K562 (cell line): ENCODE data around the gene VTN. TPM values are rescaled to one million over a fixed set of nuclear protein-coding genes. Genes with fewer than 3 reads are reported as not detected.

Experiments used
- BCLAF1 ChIP-seq, 2 experiments: fragments of 450-650 bp in 1 of 2; IDR thresholded peaks; 2 replicates each; pipeline ENCODE4 v1.6.1; 2011 to 2017; ENCODE audit warnings: low read depth in 2 of 2, antibody characterized with exemption in 1 of 2, borderline replicate concordance in 1 of 2, low read length in 1 of 2, mild to moderate bottlenecking in 1 of 2, mixed read lengths in 1 of 2; ENCODE audit not compliant: control insufficient read depth in 1 of 2
- FOXK1 ChIP-seq: sonication (generic); formaldehyde crosslinking; IDR thresholded peaks from 2 replicates; pipeline ENCODE4 v1.8.0; 2022; ENCODE audit warnings: missing genetic modification reagents, mild to moderate bottlenecking, borderline replicate concordance
- FOXP1 ChIP-seq: sonication (generic); formaldehyde crosslinking; IDR thresholded peaks from 2 replicates; pipeline ENCODE4 v1.8.0; 2022; ENCODE audit warnings: mild to moderate bottlenecking, missing genetic modification reagents
- KDM2B ChIP-seq: fragments of 250-450 bp; sonication (Bioruptor Pico); IDR thresholded peaks from 2 replicates; pipeline ENCODE4 v1.8.0; 2021; ENCODE audit warnings: mild to moderate bottlenecking, moderate library complexity
- MGA ChIP-seq: fragments of 450-650 bp; IDR thresholded peaks from 2 replicates; pipeline ENCODE4 v1.6.1; 2016; ENCODE audit warnings: mild to moderate bottlenecking, moderate library complexity
- POU5F1 ChIP-seq: fragments of 150-350 bp; IDR thresholded peaks from 2 replicates; pipeline ENCODE4 v1.6.1; 2014; ENCODE audit warnings: borderline replicate concordance, low read length, low read depth, mild to moderate bottlenecking; ENCODE audit not compliant: partially characterized antibody
- SIN3A ChIP-seq, 2 experiments: fragments of 150-350 bp in 1 of 2; IDR thresholded peaks; 2 replicates each; pipeline ENCODE4 v1.6.1; 2011 to 2016; ENCODE audit warnings: borderline replicate concordance in 2 of 2, low read depth in 2 of 2, low read length in 2 of 2, mild to moderate bottlenecking in 2 of 2, moderate library complexity in 2 of 2; ENCODE audit not compliant: control insufficient read depth in 1 of 2
- SIX5 ChIP-seq, 2 experiments: IDR thresholded peaks; 2 replicates each; pipeline ENCODE4 v1.6.1; 2011; ENCODE audit warnings: low read length in 2 of 2, borderline replicate concordance in 1 of 2, low read depth in 1 of 2, mild to moderate bottlenecking in 1 of 2, moderate library complexity in 1 of 2; ENCODE audit not compliant: insufficient read depth in 1 of 2
- SPI1 ChIP-seq: IDR thresholded peaks from 2 replicates; pipeline ENCODE4 v1.6.1; 2011; ENCODE audit warnings: low read depth, low read length, control low read depth, borderline replicate concordance
- TBL1XR1 ChIP-seq, 2 experiments: IDR thresholded peaks; 2 replicates each; pipeline ENCODE4 v1.6.1; 2012; ENCODE audit warnings: improper control_type of control experiment in 2 of 2, low read length in 2 of 2, mild to moderate bottlenecking in 1 of 2
- polyA plus RNA-seq, 8 experiments: library from polyadenylated mRNA; depleted of rRNA in 4 of 8; stranded (reverse) in 5 of 8; unstranded in 3 of 8; fragments of >200 nt; fragmentation: Nextera tagmentation in 2 of 8; fragmentation: Illumina TruSeq in 1 of 8; extraction: Ambion mirVana in 2 of 8; extraction: Trizol in 1 of 8; gene quantifications; 2 replicates each; pipeline versions ENCODE4 v1.2.1 to v1.2.3, GENCODE V29; 2011 to 2014; ENCODE audit warnings: inconsistent platforms in 1 of 8, missing spikeins in 1 of 8
- total RNA-seq, 7 experiments: library from RNA; depleted of rRNA in 6 of 7; stranded (reverse); fragments of >200 nt in 6 of 7; fragmentation: Illumina TruSeq in 2 of 7; extraction: Trizol in 2 of 7; gene quantifications; 2 replicates each; pipeline versions ENCODE4 v1.2.1 to v1.2.3, GENCODE V29; 2011 to 2021; ENCODE audit warnings: low replicate concordance in 1 of 7

VTN gene
- total and polyA plus RNA-seq, 9 of the 15 experiments (the other 6 are each of a cell fraction or from before 2014, with no cell fraction given): 0.13 to 1.0 (median 0.29) TPM; not detected in 1

GRCh38 chr17:28357061-28357900 lies 12.8 kb downstream of the VTN start, which contains the start of gene POLDIP2 (continued):
- peak; percentile 17 to 50; a peak in 2 of 4 replicates for TF ChIP-seq SIX5 (IDR thresholded peaks at IDR 0.05; ENCODE audit: borderline replicate concordance in 1 of 2, insufficient read depth in 1 of 2, low read depth in 1 of 2, low read length in 2 of 2)
- TF ChIP-seq KDM2B (CRISPR knock-in tag): no peak
- TF ChIP-seq SIN3A (IDR thresholded peaks at IDR 0.05; ENCODE audit: borderline replicate concordance in 2 of 2, control insufficient read depth in 1 of 2, low read depth in 2 of 2, low read length in 2 of 2): peak; percentile 53 to 91; a peak in 1 of 4 replicates
- no peak for TF ChIP-seq FOXK1 (CRISPR knock-in tag)
- 0 out of 2 replicates have a peak, but pooled peaks have one; percentile 48 for TF ChIP-seq FOXP1 (CRISPR knock-in tag)
- TF ChIP-seq SPI1: peak; percentile 74
- TF ChIP-seq POU5F1: no peak
- peak; percentile 58; the same call in 1 of the 2 replicates for TF ChIP-seq MGA
- TF ChIP-seq TBL1XR1 (IDR thresholded peaks at IDR 0.05; ENCODE audit: low read length in 2 of 2): peak in 1 of 2 experiments; percentile 23; a peak in 1 of 4 replicates
- TF ChIP-seq BCLAF1 (IDR thresholded peaks at IDR 0.05; ENCODE audit: borderline replicate concordance in 1 of 2, control insufficient read depth in 1 of 2, low read depth in 2 of 2, low read length in 1 of 2): peak in 1 of 2 experiments; percentile 89; a peak in 1 of 4 replicates
